AG10803 (cell line): ENCODE results near the gene CRIP1.

Experiments
- DNase-seq: peaks from one replicate; pipeline ENCODE4 v3.0.0; 2010; ENCODE audit warnings: low read depth
- H3K4me3 ChIP-seq: 2 replicates; pipeline ENCODE4 v1.5.1; 2011; ENCODE audit warnings: mild to moderate bottlenecking, low read length, control low read depth
- TF ChIP-seq, protein P1 (sequence below): conservative IDR thresholded peaks from 2 replicates; pipeline ENCODE4 v1.5.1; 2011; ENCODE audit warnings: mild to moderate bottlenecking, low read length, control low read depth, inconsistent platforms

CRIP1 gene

DNA sequence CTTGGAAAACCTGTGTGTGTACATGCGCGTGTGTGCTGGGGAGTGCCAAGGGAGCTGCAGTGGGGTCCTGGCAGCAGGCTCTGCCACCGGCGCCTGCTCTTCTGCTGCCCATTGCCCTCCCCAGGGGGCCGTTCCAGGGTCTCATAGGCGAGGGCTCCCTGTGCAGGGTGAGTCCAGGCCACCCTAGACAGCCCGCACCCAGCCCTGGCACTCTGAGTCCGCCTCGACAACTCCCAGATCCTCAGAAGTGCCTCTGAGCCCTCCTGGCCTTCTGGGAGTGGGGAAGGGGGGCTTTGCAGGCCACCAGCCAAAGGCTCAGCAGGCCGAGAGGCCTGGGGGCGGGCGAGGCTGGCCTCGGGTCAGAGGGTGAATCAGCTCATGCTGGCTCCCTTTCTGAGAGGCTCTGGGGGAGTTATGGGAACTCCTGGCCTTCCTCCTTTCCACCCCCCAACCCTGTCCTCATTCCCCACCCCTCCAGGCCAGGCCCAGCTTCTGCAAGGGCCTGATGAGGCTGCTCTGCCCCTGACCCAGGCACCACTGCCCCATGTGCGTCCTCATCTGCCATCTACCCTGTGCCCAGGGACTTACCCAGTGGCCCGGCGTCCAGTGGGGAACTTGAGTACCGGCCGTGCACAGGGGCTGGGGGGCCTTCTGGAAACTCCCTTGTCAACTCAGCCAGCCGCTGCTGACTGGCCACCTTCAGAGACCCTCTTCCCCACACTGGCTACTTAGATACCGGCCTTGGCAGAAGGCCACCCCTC lies 2.3 kb downstream of the CRIP1 start:
- peak overlapping the region; percentile 69 for H3K4me3 ChIP-seq
- TF ChIP-seq, protein P1, sequence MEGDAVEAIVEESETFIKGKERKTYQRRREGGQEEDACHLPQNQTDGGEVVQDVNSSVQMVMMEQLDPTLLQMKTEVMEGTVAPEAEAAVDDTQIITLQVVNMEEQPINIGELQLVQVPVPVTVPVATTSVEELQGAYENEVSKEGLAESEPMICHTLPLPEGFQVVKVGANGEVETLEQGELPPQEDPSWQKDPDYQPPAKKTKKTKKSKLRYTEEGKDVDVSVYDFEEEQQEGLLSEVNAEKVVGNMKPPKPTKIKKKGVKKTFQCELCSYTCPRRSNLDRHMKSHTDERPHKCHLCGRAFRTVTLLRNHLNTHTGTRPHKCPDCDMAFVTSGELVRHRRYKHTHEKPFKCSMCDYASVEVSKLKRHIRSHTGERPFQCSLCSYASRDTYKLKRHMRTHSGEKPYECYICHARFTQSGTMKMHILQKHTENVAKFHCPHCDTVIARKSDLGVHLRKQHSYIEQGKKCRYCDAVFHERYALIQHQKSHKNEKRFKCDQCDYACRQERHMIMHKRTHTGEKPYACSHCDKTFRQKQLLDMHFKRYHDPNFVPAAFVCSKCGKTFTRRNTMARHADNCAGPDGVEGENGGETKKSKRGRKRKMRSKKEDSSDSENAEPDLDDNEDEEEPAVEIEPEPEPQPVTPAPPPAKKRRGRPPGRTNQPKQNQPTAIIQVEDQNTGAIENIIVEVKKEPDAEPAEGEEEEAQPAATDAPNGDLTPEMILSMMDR = no peak
- DNase-seq = no peak

DNA sequence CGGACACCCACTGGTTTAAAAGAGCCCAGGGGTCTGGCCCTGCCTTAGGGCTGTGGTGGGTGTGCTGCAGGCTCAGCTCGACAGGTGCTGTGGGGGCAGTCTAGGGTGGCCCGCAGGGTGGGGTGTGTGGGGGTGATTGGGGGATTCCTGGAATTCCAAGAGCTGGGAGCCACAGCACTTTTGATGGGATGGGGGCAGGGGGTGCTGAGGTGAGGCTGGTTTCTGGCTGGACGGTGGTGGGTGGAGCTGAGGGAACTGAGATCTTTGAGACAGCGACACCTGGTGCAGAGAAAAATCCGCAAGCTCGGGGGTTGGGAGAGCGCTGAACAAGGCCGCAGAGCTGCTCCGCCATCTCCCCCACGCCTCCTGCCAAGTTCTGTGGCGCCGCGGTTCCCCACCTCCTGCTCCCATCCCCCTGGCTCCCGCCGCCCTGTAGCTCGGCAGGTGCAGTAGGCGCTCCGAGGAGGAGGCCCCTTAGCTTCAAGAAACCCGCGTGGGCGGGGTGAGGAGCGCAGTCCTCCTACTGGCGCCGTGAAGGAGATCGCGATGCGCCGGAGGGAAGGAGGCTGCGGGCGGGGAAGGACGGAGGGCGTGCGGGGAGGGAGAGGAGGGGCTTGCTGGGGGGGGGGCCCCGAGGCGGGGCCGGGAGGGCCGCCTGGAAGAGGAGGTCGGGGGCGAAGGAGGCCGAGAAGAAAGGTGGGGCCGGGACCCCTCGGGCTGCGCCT lies 3.0 kb downstream of the CRIP1 start:
- peak overlapping the region; percentile 69 for H3K4me3 ChIP-seq
- peak; percentile 74 for DNase-seq
- TF ChIP-seq, protein P1 = peak; percentile 68

DNA sequence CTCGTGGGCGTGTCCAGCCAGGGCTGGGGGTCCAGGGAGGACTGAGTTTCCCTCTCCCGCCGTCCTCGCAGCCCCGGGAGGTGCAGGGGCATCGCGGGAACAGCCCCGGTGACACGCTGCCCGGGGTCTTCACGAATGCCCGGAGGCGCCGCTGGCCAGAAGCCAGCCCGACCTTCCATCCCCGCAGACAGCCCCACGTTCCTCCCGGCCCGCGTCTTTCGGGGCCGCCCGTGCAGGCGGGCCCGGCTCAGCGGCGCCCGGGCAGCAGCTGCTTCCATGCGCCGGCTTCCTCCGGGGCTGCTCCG lies 3.5 kb downstream of the CRIP1 start:
- DNase-seq = no peak
- TF ChIP-seq, protein P1 = no peak
- peak overlapping the region; percentile 69 for H3K4me3 ChIP-seq

DNA sequence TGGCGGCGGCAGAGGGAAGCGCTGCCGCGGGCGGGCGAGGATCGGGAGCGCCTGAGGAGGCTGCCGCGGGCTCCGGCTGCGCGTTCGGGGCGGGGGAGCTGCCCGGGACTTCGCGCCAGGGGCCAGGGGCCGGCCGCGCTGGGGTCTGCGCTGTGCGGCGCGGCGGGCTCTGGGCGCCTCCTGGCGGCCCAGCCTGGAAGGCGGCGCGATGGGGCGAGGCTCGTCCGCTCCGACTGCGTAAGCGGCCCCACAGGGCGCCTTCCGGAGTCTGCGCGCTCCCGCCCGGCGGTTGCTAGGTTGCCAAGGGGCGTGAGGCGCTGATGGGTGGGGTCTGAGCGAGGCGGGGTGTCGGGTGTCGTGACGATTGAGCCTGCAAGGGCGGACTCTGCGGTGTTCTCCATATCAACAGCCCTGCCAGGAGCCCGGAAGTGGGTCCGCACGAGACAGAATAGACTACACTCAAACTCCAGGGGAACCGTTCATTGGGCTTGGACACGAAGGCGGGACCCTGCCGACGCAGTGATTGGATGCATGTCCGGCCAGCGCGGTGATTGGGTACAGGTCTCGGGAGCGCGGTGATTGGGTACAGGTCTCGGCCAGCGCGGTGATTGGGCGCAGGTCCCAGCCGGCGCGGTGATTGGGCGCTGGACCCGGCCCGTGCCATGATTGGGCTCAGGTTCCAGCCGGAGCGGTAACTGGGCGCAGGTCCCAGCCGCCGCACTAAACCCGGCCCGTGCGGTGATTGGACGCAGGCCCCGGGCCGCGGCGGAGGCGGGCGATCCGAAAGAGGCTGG lies 4.1 kb downstream of the CRIP1 start, which contains the start of gene TEDC1:
Gene TEDC1 (plus strand): TSS at position 675 of the 794 bp plus-strand sequence. CDS start 130 bp downstream, outside the sequence.
- TF ChIP-seq, protein P1 = peak; percentile 51
- H3K4me3 ChIP-seq = peak within 1 kb of the TSS; percentile 69

DNA sequence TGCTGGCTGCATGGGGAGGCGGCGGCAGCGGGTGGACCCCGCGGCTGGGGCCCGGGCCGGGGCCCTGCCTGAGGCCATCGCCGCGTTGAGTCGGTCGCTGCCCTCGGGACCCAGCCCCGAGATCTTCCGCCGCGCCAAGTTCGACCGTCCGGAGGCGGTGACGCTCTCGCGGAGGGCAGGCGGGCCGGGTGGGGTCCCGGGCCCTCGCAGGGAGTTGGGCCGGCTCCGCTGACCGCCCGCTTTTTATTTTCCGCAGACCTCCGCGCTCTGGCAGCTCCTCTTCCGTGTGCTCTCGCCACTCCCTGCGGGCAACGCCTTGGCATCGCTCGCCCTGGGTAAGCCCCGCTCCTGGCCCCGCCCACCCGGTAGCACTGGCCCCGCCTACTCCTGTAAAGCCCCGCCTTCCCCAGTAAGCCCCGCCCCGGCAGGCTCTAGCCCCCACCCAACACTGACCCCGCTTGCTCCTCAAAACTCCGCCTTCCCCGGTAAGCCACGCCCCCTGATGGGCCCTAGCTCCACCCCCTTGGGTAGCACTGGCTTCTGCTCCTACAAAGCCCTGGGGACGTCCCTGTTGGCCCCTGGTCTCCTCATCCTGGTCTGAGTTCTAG lies 4.8 kb downstream of the CRIP1 start:
- peak overlapping the region; percentile 61 for H3K4me3 ChIP-seq
- no peak for DNase-seq
- TF ChIP-seq, protein P1 = no peak

More for the DNA sequence above, 4.1 kb downstream of the CRIP1 start, which contains the start of gene TEDC1:
- DNase-seq = peak; percentile 100

DNA sequence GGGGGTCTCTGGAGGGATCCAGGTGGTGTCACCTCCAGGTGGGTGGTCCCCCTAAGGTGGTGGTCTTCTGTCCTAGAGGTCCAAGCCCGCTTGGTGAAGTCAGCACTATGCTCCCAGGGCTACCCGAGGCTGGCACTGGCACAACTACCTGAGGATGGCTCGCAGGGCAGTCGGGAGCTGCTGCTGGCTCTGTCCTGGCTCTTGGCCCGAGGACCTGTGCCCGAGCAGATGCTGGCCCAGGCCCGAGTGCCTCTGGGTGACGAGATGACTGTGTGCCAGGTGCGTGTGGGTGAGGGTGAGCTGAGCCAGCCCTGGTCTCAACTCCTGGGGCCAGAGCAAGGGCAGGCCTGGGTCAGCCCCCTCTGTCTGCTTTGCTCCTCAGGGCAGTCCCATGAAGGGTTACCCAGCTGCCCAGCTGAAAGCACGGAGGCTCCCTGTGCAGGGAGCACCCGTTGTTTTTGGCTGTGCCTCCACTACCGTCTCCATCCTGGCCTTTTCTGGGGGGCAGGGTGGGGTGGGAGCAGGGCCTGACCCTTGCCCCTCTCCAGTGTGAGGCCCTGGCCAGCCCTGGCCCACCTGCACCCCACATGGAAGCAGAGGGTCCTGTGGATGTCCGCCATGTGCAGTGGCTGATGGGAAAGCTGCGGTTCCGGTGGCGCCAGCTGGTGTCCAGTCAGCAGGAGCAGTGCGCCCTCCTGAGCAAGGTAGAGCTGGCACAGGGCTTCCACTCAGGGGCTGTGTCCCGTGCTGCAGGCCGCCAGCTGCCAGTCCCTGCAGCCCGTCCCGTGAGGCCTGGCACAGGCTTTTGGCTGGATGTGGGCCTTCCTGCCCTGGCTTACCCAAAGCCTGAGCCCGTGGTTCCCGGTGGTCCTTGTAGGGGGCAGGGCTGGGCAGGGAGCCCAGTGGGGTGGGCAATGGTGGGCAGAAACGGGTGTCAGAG lies 5.6 kb downstream of the CRIP1 start:
- no peak overlapping the region for H3K4me3 ChIP-seq
- no peak for DNase-seq
- TF ChIP-seq, protein P1 = no peak
